ENCODE results near the gene TNFSF12. TPM values are rescaled to one million over a fixed set of nuclear protein-coding genes. Genes with fewer than 3 reads are reported as not detected.
"Not testable (repeated sequence)": the region's sequence is repeated elsewhere in the genome, so short reads cannot be mapped to it uniquely, and the experiment has no call there.

The TNFSF12 gene
- total RNA-seq, 1 donor from 2014 or later: 9.2 TPM

- DNase-seq: no peak
Measured at GRCh38 chr17:7588553-7589203, 39.8 kb downstream of the TNFSF12 start.

- peak; percentile 93 for DNase-seq
Measured at GRCh38 chr17:7589204-7589868, 40.5 kb downstream of the TNFSF12 start.

DNA sequence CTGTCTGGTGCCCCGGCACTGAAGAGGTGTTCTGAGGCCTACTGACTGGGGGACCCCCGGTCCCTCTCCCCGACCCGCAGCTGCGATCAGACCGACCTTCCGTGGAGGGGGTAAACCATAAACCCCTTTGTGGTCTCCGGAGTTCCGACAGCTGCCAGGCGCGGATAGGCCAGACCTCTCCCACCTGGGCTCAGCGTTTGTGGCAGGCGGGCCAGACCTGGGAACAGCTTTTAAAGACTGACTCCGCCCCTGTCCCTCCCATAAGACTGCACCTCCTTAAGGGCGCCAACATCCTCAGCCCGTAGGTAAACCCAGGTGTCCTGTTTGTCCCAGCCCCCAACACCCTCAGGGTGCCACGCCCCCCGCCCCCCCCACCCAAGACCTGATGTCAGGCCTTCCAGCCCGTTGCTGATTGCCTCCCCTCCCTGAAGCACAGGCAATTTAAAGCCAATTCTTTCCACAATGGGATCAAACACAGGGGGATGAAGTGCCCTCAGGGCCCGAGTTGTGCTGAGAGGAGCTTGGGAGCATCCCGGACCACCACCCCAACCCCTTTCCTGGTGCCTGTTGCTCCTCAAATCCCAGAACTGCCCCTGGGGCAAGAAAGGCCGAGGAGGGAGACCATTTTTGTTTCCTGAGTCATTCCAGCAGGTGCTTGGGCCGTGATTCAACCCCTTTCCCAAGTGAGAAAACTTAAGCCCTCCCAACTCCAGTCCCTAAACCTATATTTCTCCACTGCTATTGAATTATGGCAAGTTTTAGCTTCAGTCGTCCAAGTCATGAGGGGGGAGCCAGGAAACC is 41.2 kb downstream of the TNFSF12 start, which contains the start of gene SOX15:
Gene SOX15, minus strand, starts transcription at position 204 of the 801 bp plus-strand sequence. CDS start 418 bp downstream, outside the sequence.
- DNase-seq: no peak

DNA sequence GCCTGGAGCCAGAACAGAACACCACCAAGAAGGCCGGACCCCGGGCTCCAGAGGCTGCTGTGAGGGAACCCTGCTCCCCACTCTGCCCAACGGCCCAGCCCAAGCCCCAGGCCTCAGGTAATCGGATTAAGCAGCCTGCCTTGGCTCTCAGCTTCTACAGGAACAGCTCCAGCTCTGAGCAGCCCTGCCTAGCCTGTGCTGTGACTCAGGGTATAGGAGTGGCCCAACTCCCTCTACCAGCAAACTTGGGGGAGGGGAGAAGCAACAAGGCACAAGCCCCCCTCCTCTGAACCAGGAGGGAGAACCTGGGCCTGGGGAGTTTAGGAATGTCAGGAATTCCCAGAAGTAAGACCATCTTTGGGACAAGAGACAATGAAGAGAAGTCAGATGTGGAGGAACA is 41.9 kb downstream of the TNFSF12 start:
- DNase-seq: no peak

DNA sequence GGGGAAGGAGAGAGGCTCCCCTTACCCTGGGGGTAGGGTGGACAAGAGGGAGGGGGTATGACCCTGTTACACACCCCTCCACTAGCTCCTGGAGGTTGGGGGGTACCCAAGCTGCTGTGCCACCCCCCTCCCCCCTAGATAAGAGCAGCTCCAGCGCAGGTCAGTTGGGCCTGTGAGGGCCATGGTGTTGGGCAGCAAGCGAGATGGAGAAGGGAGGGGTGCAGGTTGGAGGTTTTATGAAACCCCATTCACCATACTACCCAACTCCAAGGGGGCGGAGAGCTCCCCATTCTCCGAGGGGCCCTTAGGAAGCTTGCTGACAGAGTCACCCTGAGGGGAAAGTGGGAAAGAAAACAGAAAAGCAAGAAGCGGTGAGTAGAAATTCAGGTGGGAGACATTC is 42.7 kb downstream of the TNFSF12 start:
- no peak for DNase-seq

DNA sequence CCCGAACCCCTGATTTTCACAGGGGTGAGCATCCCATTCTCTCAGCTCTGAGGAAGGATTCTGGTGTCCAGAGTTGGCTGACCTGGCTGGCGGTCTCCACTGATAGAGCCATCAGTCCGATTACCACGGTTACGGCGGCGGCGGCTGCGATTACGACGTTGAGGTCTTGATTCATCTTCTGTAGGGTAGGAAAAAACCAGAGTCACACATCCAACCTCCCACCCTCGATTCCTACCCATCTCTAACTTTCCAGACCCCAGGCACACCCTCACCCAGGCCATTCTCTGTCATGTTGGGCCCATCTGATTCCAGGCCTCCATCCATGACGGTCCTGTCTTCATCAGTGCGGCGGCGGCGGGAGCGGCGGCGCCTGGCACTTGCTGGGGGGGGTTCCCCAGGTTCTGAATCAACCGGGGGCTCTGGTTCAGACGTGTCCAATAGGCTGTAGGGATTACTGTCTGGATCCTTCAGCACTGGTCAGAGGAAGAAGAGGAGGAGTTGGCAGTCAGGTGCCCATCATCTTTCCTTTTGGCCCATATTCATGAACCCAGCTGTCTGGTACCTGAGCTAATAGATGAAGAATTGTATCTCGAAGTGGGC is 43.7 kb downstream of the TNFSF12 start:
- DNase-seq: no peak

GRCh38 chr17:7593296-7593695 is 44.4 kb downstream of the TNFSF12 start:
- DNase-seq: no peak

GRCh38 chr17:7597561-7597960 is 48.7 kb downstream of the TNFSF12 start:
- not testable (repeated sequence) for DNase-seq

GRCh38 chr17:7606280-7606679 is 57.4 kb downstream of the TNFSF12 start:
- no peak for DNase-seq

Other genes with a start within 250 kb of the TNFSF12 start
- gene EIF5A, start 241.4 kb upstream of the TNFSF12 start, total RNA-seq: 416 and 525 TPM in 2 replicates
- 45.2 and 45.6 TPM in 2 replicates for gene GPS2, start 233.7 kb upstream of the TNFSF12 start, total RNA-seq
- gene NEURL4, start 219.7 kb upstream of the TNFSF12 start, total RNA-seq: 17.3 and 23.3 TPM in 2 replicates
- not detected in 2 replicates for gene ACAP1, start 212.5 kb upstream of the TNFSF12 start, total RNA-seq
- gene KCTD11, start 196.9 kb upstream of the TNFSF12 start, total RNA-seq: 2.6 and 3.2 TPM in 2 replicates
- gene TMEM95, start 193.9 kb upstream of the TNFSF12 start, total RNA-seq: not detected in 2 replicates
- 2.2 and 3.6 TPM in 2 replicates for gene TNK1, start 168.0 kb upstream of the TNFSF12 start, total RNA-seq
- gene PLSCR3, start 154.5 kb upstream of the TNFSF12 start, total RNA-seq: 21.3 and 34.1 TPM in 2 replicates
- 59.2 and 112 TPM in 2 replicates for gene TMEM256, start 145.0 kb upstream of the TNFSF12 start, total RNA-seq
- 2.7 and 5.5 TPM in 2 replicates for gene NLGN2, start 141.2 kb upstream of the TNFSF12 start, total RNA-seq
- not detected in 2 replicates for gene SPEM1, start 128.7 kb upstream of the TNFSF12 start, total RNA-seq
- not detected in 2 replicates for gene SPEM2, start 123.4 kb upstream of the TNFSF12 start, total RNA-seq
- not detected in 2 replicates for gene SPEM3, start 120.2 kb upstream of the TNFSF12 start, total RNA-seq
- 11.3 and 12.9 TPM in 2 replicates for gene TMEM102, start 113.6 kb upstream of the TNFSF12 start, total RNA-seq
- gene FGF11, start 109.5 kb upstream of the TNFSF12 start, total RNA-seq: 0.28 and 0.51 TPM in 2 replicates
- 4.6 and 5.8 TPM in 2 replicates for gene CHRNB1, start 104.0 kb upstream of the TNFSF12 start, total RNA-seq
- gene ZBTB4, start 69.4 kb upstream of the TNFSF12 start, total RNA-seq: 10.4 and 16.4 TPM in 2 replicates
- not detected in 2 replicates for gene SLC35G6, start 67.6 kb upstream of the TNFSF12 start, total RNA-seq
- gene POLR2A, start 64.7 kb upstream of the TNFSF12 start, total RNA-seq: 81.2 and 139 TPM in 2 replicates
- gene TNFSF13, start 9.7 kb downstream of the TNFSF12 start, total RNA-seq: 0.88 and 1.2 TPM in 2 replicates
- gene SENP3, start 12.9 kb downstream of the TNFSF12 start, total RNA-seq: 79.8 and 89.3 TPM in 2 replicates
- 0.17 and 2.1 TPM in 2 replicates for gene CD68, start 30.6 kb downstream of the TNFSF12 start, total RNA-seq
- 113 and 133 TPM in 2 replicates for gene MPDU1, start 34.8 kb downstream of the TNFSF12 start, total RNA-seq
- gene SOX15, start 41.0 kb downstream of the TNFSF12 start, total RNA-seq: 0.14 and 0.17 TPM in 2 replicates
- 38.8 and 51.1 TPM in 2 replicates for gene FXR2, start 65.8 kb downstream of the TNFSF12 start, total RNA-seq
- gene SAT2, start 78.8 kb downstream of the TNFSF12 start, total RNA-seq: 20.8 and 31.5 TPM in 2 replicates
- 0.51 TPM in 1 of 2 replicates, not detected in the other for gene SHBG, start 81.1 kb downstream of the TNFSF12 start, total RNA-seq
- gene ATP1B2, start 101.9 kb downstream of the TNFSF12 start, total RNA-seq: not detected in 2 replicates
- gene TP53, start 138.4 kb downstream of the TNFSF12 start, total RNA-seq: 36.1 and 69.7 TPM in 2 replicates
- 7.1 and 11.2 TPM in 2 replicates for gene WRAP53, start 139.4 kb downstream of the TNFSF12 start, total RNA-seq
- 0.14 and 0.51 TPM in 2 replicates for gene EFNB3, start 156.1 kb downstream of the TNFSF12 start, total RNA-seq
- gene DNAH2, start 168.7 kb downstream of the TNFSF12 start, total RNA-seq: 0.42 TPM in 1 of 2 replicates, not detected in the other